Activated T-helper 9 cell treated with anti-CD3 and anti-CD28 coated beads, Interleukin-2, amount 50 U/mL, for 16 hours (primary cell): Measurements from ENCODE around the gene SORCS2.

Source experiments
- DNase-seq: peaks from one replicate; pipeline ENCODE4 v3.0.0-alpha.2; 2020; ENCODE audit warnings: low read depth

The SORCS2 gene

DNA sequence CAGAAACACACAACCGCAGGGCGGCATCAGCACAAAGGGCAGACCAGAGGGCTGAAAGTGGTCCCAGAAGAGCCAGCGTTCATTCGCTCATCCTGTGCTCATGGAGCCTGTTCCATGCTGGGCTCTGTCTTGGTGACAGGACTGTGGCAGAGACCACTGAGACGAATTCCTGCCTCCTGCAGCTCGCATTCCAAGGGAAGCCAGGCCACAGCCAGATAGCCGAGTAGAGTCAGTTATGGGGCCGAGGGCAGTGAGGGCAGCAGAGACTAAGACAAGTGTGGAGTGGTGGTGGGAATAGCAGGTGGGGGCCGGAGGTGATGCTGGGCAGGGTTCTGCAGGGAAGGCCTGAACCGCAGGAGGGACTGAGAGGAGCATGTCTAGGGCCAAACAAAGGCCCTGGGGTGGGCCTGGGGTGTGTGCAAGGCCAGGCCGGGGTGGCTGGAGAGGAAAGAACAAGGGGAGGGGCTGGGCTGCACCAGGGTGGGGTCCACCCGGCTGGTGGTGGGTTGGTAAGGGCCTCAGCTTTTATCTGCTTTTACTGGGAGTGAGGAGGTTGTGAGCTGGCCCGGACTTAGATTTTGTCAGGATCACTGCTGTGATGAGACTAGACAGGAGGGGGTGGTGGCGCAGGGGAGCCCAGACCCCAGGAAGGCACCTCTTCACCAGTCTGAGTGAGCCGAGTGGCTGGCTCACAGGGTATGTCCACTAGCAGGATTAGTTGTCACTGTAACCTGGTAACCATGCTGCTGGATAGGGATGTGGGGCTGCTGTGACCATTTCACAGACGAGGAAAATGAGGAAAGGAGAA lies 236.1 kb downstream of the SORCS2 start:
- DNase-seq: no peak

DNA sequence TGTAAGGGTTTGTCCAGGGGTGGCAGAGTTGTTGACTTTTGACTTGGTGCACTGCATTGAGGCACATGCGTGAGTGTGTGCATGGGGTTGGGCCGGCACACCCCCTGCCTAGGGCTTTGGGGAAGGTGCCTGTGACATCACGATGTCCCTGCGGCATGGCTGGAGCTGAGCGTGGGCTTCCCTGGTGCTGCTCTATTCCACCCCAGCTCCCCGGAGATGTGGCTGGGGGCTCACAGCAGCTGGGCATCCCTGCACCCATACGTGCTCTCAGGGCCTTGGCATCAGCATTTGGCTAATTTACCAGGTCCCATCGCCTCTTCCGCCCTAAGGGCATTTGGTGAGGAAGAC lies 236.7 kb downstream of the SORCS2 start:
- no peak for DNase-seq

DNA sequence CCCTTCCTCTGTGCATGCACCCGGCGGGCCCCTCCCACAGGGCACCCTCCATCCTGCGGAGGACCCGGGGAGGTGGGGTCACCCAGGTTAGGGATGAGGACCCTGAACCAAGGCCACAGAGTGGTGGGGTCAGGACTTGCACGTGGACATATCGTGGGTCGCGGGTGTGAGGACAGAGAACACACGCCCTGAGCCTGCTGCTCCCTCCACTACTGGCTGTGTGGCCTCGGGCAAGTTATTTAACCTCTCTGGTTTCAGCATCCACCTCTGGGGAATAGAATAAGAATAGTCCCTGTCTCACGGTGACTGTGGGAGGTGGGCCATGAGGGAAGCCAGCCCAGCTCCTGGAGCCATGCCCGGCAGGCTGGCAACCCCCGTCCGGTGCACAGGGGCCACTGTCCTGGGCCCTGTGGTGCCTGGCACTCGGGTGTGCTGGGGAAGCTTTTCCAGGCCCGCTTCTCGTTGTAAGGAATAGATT lies 237.3 kb downstream of the SORCS2 start:
- DNase-seq: no peak

DNA sequence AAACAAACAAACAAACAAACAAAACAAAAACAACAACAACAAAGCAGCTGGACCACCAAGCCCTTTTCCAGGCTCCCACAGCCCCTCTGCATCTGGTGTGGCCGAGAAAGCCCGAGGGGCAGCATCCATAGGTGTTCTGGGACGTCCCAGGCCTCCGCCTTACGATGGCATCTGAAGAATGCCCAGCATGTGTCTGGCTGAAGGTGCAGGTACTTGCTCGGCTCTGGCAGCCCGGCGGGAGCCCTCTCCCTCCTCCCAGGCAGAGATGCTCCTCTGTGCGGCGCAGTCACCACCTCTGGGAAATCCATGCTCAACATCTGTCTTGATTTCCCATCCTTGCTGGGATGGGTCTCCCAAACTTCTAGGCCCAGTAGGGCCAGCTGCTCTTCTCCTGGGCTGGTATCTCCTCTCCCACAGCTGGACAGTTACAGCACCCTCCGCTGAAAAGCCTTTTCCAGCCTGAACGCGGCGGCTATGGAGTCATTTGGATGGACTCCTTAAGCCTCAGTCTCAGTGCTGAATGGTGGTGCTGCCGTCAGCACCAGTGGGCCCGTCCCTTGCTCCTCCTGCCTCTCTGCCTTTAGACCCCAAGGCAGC lies 238.1 kb downstream of the SORCS2 start:
- no peak for DNase-seq

DNA sequence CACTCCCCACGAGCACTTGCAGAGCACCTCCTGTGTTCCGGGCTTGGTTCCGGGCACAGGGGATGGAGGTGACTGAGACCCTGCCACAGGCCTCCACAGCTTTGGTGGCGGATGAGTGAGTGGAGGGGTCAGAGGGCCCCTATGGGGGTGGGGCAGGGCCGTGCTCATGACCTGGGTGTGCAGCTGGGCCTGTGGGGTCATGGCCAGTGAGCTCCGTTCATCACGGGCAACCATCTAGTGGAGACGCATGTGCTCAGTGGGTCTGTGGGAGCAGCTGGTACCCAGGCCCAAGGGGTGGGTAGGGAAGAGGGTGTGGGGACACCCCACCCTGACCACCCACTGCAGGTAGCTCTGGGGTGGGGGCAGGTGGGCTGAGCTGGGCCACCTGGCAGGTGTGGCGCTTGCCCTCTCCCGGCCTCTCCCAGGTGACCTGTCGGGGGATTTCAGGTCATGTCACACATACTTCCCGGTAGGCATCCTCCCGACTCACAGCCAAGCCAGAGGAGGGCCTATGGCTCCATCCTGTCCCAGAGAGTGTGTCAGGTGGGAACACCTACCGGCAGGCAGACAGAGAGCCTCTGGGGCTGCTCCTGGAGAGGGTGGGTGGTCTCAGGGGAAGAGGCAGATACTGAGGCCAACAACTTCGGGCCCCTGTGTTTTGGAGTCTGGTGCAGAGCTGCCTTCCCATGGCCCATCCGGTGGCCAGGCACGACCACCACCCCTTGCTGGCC lies 238.8 kb downstream of the SORCS2 start:
- DNase-seq: no peak

DNA sequence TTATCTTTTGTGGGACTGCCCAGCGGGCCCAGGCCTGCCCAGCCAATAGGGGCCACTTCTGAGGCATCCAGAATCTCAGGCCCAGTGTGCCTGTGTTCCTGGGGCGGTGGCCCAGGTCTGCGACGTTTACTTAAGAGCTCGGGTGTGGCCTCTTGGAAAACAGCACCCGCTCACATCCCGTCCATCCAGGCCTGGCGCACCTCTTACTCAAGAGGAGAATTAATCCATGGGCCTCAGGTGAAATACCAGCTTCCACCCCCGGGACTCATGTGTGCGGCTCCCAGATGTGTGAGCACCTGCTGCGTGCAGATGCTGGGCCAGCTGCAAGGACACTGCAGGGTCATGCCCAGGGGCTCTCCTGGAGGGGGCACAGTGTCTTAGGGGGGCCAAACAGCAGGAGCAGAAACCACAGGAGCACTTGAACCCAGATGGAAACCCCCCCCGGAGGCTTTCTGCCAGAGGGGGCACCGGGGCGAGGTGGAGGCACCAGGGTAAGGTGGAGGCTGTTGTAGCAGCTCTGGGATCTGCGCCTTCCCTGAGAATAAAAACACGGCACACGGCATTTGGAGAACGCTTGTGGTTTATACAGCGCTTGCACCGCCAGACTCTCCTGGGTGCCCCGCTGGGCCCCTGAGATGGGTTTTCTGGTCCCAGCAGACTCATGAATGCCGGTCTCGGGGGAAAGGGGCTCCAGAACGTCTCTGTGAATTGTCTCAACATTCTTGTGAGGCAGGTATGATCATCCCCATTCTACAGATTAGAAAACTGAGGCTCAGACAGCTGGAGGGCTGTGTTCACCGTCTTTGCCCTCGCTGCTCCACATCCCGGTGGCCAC lies 239.6 kb downstream of the SORCS2 start:
- no peak for DNase-seq

DNA sequence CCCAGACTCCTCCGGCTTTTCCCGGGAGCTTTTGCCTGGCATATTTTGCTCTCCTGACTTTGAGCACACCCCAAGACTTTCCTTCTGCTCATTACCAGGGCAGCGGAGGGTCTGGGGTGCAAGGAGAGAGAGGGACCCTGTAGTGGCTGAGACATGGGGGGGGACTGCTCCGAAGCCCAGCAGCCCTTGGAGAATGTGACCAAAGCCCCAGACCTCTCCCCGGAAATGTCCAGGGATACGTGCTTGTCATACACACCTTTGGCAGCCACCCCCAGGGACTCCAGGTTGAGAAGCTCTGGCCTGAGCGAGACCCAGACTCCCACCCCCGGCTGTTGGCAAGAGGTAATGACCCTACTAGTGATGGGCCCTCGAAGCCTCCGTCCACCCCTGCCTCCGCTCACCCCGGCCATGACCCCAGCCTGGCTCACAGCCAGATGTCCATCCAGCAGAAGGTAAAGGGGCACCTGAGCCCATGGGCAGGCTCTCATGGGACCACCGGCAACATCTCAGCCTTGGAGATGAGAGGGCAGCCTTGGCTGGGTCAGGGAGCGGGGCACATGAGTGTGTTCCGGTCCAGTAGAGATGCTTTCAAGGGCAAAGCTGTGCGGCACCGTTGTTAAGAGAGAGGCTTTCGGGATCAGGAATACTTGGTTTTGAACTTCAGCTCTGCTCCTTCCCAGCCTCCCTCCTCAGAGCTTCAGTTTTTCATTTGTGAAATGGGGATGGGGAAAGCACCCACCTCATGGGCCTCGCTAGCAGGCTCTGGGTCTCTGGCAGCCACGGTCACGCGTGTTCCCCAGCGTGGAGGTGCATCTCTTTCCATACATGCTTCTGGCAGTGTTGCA lies 240.4 kb downstream of the SORCS2 start:
- DNase-seq: no peak

DNA sequence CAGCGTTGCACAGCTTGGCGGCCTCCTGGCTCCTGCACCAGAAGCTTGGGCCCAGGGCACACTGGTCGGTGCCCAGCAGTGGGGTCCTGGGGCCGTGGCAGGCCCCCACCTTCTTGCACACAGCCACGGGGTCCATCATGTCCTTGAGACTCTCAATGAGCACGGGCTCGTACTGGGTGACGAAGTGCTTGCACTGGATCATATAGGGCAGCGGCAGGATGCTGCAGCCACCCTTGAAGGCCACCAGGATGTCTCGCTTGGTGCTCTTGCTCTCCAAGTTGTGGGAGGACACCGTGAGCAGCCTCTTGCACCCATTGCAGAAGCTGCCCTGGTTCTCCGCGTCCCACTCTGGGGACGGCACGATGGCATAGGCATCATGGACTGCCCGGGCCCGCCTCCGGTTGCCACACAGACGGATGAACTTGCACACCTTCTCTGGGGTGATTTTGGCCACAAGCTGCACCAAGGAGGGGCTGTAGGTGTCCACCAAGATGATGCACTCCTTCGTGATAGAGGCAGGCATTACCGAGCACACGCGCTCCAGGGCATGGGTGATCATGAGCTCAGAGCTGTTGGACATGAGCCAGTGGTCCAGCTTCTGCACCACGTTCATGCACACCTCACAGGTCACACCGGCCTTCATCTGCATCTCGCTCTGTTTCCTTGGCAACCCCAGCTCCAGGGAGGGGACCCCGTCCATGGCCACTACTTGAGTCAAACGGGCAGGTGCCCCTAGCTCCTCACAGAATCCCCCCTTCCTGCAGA lies 241.2 kb downstream of the SORCS2 start:
- DNase-seq: no peak

DNA sequence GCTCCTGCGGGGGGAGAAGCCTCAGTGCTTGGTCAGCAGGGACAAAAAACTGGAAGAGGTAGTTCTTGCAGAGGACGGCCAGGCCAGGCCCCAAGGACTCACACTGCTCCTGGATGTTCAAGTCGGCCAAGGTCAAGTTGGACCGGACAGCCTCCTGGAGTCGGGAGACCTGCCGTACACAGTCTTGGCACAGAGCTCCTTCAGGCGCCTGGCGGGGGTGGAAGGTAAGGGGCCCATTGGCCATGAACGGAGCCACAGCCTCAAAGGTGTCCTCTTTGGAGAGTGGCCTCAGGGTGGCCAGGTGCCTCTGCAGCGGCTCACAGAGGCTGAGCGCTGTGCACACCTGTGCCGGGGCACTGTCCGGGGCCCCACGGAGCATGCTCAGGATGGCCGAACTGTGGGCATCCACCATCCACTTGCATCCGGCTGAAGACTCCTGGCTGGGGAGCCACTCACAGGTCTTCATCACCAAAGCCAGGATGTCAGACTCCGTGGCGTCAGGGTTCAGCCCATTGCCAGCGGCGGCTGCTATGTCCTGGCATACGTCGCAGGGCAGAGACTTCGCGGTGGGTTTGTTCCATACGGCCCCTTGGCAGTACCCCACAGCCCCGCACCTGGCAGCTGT lies 241.9 kb downstream of the SORCS2 start:
- DNase-seq: no peak

DNA sequence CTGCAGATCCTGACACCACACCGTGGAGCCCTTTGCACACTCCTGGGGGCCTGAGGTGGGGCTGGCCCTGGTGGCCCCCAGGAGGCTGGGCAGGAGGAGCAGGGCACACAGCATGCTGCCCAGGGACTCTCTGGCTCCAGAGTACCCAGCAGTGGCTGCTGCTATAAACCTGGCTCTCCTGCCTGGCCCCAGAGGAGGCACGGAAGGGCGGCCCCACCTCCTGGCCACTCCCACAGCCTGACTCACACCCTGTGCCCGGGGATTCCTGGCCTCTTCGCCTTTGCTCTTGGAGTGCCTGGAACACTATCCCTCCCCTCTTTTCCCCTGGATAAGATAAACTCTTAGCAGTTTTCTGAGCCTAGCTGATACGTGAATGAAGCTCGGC lies 242.4 kb downstream of the SORCS2 start, which contains the start of gene PSAPL1:
TSS of gene PSAPL1 (minus strand) at position 165 of the 385 bp plus-strand sequence. CDS start at position 114, 51 bp downstream.
- DNase-seq: no peak

DNA sequence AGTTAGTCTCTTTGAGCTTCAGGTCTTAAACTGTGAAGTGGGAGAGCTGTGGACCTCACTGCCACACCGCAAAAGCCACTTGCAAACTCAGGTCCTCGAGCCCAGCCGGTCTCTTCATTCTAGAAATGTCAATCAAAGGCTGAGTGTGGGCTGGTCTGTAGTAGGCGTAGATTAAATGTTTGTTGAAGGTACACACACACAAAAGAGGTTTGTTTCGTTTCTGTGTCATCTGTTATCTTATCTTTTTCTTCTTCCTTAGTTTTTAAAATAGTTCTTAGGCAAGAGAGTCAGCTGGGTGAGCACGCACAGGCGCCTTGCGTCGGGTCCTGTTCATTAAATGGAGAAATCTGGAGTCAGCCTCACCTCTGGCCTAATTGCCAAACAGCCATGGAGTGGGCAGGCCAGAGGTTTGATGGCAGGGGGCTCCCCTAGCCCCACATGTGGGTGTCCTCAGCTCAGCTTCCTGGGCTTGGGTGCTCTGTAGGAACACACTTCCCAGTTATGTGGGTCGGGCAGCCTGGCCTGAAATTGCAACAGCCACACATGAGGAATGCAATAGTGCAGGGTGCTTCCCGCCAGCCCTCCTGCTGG lies 243.2 kb downstream of the SORCS2 start:
- no peak for DNase-seq

DNA sequence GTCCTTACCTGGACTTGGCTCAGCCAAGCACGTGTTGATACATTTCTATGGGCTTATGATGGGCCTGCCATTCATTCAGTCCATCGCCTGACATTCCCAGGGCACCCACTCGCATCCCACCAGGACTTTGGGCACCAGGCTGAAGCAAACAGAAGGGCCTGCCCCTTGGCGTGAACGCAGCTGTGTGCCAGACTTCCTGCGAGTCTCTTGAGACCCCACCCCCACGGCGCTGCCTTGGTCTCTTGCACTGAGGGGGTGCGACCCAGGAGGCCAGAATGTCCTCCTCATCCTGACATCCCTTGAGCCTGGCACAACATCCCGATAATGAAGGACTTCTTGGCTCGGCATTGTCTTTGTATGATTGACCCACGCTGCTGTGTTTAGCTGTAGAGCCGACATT lies 243.9 kb downstream of the SORCS2 start:
- no peak for DNase-seq

DNA sequence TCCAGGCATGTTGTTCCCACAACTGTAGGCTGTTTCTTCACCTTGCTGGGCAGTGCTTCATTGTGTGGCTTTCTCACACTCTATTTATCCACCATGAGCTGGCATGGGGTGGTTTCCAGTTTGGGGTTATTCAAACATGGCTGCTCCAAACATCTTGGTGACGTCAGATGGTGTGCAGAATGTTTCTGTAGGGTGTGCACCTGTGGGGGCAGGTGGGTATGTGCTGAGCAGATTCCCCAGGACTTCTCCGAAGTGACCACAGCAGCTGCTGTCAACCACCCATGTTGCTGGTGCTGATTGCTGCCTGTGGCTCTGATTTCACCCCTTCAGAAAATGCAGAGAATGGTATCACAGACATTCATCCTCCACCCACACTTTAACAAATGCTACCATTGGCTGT lies 247.4 kb downstream of the SORCS2 start:
- no peak for DNase-seq

DNA sequence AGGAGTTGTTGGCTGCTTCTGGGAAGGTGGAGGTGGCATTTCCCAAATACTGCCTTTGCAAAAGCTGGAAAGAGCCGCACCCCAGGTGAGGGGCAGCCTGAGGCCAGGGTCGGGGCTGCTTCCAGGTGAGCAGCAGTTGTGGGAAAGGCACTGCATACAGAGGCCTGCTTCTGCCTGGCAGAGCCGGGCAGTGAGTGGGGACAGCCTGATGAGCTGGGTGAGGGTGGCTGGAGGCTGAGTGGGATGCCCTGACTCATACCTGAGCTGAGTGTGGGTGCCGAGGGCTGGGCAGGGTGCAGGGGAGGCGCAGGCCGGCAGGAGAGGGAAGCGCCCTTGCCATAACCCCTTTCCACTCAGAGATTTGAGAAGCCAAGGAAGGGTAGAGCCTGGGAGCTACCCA lies 248.9 kb downstream of the SORCS2 start:
- no peak for DNase-seq

DNA sequence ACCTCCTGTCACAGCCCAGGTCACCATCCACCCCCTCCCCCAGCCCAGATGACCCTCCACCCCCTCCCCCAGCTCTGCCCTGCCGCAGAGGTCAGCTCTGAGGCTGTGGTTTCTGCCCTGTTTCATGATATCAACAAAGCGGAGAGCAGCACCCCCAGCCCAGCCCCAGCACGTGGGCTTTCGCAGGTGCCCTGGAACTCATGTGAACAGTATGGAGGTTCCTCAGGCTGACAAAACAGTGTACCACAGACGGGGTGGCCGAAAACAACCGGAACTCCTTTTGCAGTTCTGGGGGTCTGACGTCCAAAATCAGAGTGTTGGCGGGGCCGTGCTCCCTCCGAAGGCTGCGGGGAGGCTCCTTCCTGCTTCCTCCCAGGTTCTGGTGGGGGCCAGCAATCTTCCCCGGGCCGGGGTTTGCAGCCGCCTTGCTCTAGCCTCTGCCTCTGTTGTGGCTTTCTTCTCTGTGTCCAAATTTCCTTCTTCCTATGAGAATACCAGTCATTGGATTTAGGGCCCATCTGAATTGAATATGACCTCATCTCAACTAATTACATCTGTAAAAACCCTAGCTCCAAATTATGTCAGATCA lies 250.3 kb downstream of the SORCS2 start:
- DNase-seq: no peak

DNA sequence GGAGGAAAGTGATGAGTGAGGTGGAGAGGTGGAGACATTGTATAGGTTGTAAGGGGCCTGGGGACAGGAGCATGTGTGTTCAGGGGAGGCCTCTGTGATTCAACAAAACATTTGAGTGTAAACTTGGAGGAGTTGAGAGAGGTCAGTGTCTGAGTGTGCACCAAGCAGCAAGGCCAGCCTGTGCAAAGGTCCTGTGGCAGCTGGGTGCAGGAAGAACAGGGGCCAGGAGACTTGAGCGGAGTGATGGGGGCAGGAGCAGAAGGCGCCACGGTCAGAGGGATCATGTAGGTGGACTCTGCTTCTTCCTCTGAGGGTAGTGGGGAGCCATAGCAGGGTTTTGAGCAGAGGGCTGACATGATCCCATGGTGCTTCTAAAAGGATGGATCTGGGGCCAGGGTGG lies 252.0 kb downstream of the SORCS2 start:
- no peak for DNase-seq

DNA sequence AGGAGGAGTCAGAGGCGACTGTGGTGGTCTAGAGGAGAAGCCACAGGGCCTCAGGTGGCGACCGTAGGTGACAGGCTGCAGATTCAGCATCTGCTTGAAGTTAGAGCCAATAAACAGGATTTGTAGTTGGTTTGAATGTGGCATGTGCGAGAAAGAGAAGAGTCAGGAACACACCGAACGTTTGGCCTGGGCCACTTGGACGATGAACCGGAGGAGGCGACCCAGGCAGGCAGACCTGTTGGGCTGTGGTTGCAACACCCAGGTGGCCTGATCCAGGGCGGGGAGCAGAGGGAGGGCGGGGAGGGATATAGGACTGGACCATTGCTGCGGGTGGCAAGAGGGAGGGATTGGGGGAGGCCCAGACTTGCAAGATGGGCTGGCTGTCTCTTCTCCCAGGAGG lies 252.4 kb downstream of the SORCS2 start:
- DNase-seq: no peak

DNA sequence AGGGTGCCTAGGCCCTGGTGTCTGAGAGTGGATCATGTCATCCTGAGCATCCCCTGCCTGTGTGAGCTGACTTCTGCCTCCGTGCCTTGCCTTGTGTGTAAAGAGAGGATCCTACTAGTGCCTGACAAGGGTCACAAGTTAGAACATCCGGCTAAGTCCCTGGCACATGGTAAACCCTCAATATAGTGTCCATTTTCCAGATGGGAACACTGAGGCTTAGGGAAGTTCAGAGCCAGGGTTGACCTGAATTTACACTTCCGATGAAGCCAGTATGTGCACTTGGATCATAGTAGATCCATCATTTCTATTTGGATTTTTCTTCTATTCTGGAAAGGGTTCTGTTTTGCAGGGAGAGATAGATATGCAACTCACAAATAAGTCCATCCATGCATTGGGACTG lies 254.9 kb downstream of the SORCS2 start:
- no peak for DNase-seq

DNA sequence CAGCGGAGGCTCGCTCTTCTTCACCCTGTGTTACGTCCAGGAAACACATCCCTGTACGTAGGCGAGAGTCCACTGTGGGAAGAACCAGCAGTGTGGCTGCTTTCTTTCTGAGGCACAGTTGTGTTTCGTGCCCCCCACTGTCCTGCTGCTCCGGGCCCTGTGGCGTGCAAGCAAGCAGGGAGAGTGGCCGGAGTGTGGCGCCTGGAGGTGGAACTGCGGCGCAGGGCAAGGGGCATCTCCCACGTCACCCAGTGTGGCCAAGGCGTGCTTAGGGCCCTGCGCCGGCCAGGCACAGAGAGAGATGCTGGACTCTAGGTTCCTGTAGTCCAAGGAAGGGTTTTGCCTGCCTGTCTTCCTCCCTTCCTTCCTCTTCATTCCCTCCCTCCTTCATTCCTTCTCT lies 255.7 kb downstream of the SORCS2 start:
- DNase-seq: no peak
